ENCODE data around the gene SEC24C.

Gene SEC24C

DNA sequence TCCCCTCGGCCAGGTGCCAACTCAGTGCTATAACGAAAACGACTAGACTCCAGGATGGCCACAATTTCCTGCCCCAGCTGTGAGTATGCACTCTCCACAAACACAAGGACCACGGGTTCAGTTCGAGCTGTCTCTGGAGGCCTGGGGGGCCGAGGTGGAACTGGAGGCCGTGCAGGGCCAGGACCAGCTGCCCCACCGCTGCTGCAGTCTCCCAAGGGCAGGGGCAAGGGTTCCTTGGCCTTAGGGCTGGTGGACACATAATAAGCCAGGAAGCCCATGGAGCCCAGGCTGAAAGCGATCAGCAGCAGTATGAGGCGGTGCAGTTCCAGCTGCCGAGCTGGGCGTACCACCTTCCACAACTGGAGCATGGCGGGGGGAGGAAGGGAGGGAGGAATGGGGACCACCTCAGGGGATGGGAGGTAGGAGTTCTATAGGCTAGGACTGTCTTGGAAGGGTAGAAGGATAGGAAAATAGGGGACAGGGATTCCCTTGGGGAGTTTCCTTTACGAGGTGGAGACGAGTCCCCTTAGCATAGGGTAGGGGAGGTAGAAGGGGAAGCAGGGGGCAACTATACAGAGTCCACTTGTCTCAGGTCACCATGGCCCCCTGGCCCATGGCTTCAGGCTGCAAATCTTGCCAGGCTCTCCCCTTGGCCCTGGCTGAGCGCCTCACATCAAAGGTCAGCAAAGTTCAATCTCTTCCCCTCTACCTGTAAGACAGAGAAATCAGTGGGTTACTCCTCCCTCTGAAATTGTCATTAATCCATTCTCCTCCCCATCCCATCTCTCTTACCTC is 64.0 kb downstream of the SEC24C start:
- no peak for TF ChIP-seq SUZ12 (IDR thresholded peaks at IDR 0.05)
- TF ChIP-seq BHLHE40 (IDR thresholded peaks at IDR 0.05; ENCODE audit: borderline replicate concordance): no peak
- TF ChIP-seq, protein P1, sequence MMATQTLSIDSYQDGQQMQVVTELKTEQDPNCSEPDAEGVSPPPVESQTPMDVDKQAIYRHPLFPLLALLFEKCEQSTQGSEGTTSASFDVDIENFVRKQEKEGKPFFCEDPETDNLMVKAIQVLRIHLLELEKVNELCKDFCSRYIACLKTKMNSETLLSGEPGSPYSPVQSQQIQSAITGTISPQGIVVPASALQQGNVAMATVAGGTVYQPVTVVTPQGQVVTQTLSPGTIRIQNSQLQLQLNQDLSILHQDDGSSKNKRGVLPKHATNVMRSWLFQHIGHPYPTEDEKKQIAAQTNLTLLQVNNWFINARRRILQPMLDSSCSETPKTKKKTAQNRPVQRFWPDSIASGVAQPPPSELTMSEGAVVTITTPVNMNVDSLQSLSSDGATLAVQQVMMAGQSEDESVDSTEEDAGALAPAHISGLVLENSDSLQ (IDR thresholded peaks at IDR 0.05): no peak
- CTCF ChIA-PET: interaction anchor here (0.9 kb wide), 1 partner anchor 34 kb away, joined by 8 read pairs; no protein-coding TSS in a partner anchor
- DNase-seq (ENCODE audit: extremely low spot score): no peak
- POLR2A ChIA-PET: interaction anchor here (1.1 to 1.6 kb wide), 2 partner anchors 22 to 27 kb away, joined by 3 to 5 read pairs; partner anchors contain the start of gene CHCHD1

DNA sequence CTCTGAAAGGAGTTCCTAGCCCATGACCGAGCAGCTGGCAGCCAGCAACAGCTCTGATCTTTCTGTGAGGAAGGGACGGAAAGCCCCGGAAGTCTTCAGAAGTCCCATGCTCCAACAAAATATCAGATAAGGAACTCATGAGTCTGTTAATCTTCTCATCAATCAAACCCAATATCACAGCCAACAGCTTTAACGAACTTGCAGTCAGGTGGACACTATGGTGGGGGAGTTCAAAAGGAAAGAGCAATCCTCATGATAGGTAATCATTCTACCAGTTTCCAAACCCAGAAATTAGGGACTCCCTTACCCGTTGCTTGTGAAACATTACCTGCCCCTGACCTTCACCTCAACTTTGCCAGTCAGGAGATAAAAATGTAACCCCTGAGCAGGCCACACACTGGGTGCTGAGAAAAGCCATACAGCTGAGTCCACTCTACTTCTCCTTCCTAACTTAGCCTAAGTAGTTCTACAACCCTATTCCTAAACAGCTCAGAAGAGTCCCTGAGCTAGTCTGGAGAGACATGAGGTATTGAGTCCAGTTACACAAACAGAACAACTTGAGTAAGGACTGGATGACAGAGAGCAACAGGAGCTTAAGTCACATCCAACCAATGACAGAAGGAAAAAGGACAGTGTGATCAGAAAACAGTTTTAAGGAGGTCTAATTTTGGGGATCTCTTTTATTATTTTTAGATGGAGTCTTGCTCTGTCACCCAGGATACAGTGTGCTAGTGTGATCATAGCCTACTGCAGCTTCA is 65.1 kb downstream of the SEC24C start:
- DNase-seq (ENCODE audit: extremely low spot score): no peak
- TF ChIP-seq L3MBTL2 (conservative IDR thresholded peaks at IDR 0.05) (no peak), ELF4 (IDR thresholded peaks at IDR 0.05) (no peak)
- ChIA-PET CTCF (interaction anchor here (0.9 kb wide), 1 partner anchor 35 kb away, joined by 8 read pairs; no protein-coding TSS in a partner anchor), POLR2A (interaction anchor here (1.2 to 1.6 kb wide), 2 partner anchors 23 to 27 kb away, joined by 5 read pairs; partner anchors contain the start of gene CHCHD1)

DNA sequence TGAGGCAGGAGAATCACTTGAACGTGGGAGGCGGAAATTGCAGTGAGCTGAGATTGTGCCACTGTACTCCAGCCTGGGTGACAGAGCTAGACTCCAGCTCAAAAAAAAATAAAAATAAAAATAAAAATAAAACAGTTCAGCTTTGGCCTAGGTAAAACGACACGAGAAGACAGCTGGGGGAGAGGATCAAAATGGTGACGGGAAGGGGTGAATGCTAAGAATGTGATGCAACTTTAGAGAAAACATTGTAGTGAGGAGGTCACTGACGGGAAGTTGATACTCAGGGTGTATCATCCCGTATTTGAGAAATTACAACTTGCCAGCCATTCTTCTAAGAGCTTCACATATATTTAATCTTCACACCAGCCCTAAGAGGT is 66.2 kb downstream of the SEC24C start:
- ChIA-PET CTCF (no interaction called here), POLR2A (interaction anchor here (0.6 to 1.1 kb wide), 4 partner anchors 17 to 39 kb away, joined by 3 to 5 read pairs (median 4); partner anchors contain the start of gene CHCHD1)
- DNase-seq (ENCODE audit: extremely low spot score): no peak
- TF ChIP-seq SP1 (IDR thresholded peaks at IDR 0.05) (no peak), HDGF (IDR thresholded peaks at IDR 0.05; ENCODE audit: borderline replicate concordance) (no peak), FOXM1 (IDR thresholded peaks at IDR 0.05; ENCODE audit: borderline replicate concordance) (no peak)

DNA sequence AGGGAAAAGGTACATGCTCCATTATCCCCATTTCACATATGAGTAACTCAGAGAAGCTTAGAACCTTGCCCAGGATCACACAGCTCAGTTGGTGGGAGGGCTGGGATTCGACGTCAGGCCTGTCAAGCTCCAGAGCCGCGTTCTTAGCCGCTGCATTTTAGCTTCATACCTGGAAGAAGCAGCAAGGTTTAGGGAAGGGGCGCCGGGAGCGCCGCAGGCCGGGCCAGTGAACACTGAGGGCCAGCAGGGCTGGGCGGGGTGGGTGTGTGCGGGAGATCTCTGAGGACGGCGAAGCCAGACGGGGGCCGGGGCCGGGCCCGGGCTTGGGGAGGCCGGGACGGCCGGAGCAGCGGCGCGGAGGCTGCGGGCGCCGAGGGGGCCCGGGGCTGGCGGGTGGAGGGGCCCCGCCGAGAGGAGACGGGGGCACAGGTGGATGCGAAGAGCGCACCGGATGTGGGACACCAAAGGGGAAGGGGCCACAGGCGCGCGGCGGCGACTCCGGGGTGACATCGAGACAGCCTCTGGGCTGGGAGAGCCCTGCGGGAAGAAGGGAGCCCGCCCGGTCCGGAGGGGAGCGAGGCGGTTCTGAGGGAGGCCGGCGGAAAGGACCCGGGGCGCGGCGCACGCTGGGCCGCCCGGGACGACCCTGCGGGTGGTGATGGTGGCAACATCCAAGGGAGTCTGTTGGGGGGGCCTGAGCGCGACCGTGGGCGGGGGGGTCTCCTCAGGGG is 66.7 kb downstream of the SEC24C start:
- CTCF ChIA-PET: no interaction called here
- TF ChIP-seq SP1 (IDR thresholded peaks at IDR 0.05): no peak
- no peak for TF ChIP-seq ARNT (IDR thresholded peaks at IDR 0.05)
- no peak for TF ChIP-seq SUZ12 (IDR thresholded peaks at IDR 0.05)
- no peak for TF ChIP-seq BHLHE40 (IDR thresholded peaks at IDR 0.05; ENCODE audit: borderline replicate concordance)
- no peak for TF ChIP-seq FOXM1 (IDR thresholded peaks at IDR 0.05; ENCODE audit: borderline replicate concordance)
- no peak for TF ChIP-seq NFRKB (IDR thresholded peaks at IDR 0.05)
- POLR2A ChIA-PET: interaction anchor here (0.6 to 1.1 kb wide), 4 partner anchors 17 to 39 kb away, joined by 3 to 5 read pairs (median 4); partner anchors contain the start of gene CHCHD1
- DNase-seq (ENCODE audit: extremely low spot score): peak; percentile 30

DNA sequence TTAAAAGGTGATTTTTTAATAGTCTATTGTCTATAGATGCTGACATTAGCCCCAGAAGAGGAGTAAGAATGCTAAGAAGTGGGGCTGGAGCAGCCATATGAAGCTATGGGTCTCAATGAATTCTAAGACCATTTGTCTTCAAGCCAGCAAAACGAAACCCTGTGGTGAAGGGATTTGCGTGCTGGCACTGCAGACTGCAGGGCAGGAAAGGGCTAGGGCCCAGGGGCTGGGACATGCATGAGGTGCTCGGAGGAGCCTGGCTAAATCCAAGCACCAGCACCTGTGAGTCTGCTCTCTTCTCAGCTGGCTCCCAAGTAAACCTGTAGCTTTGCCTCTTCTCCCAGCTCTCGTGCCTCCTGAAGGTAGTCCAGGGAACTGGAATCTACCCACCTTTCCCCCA is 68.5 kb downstream of the SEC24C start:
- POLR2A ChIA-PET: no interaction called here
- CTCF ChIA-PET: no interaction called here
- no peak for TF ChIP-seq L3MBTL2 (conservative IDR thresholded peaks at IDR 0.05)
- TF ChIP-seq FOXK2 (IDR thresholded peaks at IDR 0.05): no peak
- TF ChIP-seq SP1 (IDR thresholded peaks at IDR 0.05): no peak
- TF ChIP-seq, protein P1 (IDR thresholded peaks at IDR 0.05): no peak
- no peak for TF ChIP-seq FOXM1 (IDR thresholded peaks at IDR 0.05; ENCODE audit: borderline replicate concordance)
- TF ChIP-seq BHLHE40 (IDR thresholded peaks at IDR 0.05; ENCODE audit: borderline replicate concordance): no peak
- TF ChIP-seq ZNF384 (IDR thresholded peaks at IDR 0.05): no peak
- TF ChIP-seq ARNT (IDR thresholded peaks at IDR 0.05): no peak
- TF ChIP-seq FOXA1 (IDR thresholded peaks at IDR 0.05): no peak
- no peak for TF ChIP-seq CTBP1 (IDR thresholded peaks at IDR 0.05; ENCODE audit: borderline replicate concordance)
- no peak for DNase-seq (ENCODE audit: extremely low spot score)

DNA sequence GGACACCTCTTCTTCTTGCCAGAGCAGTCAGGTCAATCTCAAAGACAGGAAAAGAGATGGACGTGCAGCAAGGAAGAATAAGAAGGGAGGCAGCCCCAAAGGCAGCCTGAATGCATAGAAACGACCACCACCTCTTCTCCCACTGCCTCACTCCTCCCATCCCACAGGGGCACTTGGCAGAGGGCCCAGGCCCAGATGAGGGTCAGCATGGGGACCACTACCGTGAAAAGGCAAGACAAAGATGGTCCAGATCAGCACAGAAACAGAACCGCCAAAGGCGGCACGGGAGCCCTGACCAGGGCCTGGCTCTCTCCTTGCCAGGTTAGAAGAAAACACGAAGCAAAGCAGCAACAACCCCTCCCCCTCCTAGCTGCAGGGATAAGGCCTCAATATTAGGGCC is 69.2 kb downstream of the SEC24C start:
- no peak for TF ChIP-seq HDGF (IDR thresholded peaks at IDR 0.05; ENCODE audit: borderline replicate concordance)
- TF ChIP-seq L3MBTL2 (conservative IDR thresholded peaks at IDR 0.05): no peak
- TF ChIP-seq SP1 (IDR thresholded peaks at IDR 0.05): no peak
- TF ChIP-seq ELF4 (IDR thresholded peaks at IDR 0.05): no peak
- no peak for TF ChIP-seq FOXA1 (IDR thresholded peaks at IDR 0.05)
- TF ChIP-seq BHLHE40 (IDR thresholded peaks at IDR 0.05; ENCODE audit: borderline replicate concordance): no peak
- TF ChIP-seq ARNT (IDR thresholded peaks at IDR 0.05): no peak
- no peak for TF ChIP-seq FOXK2 (IDR thresholded peaks at IDR 0.05)
- TF ChIP-seq FOXM1 (IDR thresholded peaks at IDR 0.05; ENCODE audit: borderline replicate concordance): no peak
- no peak for TF ChIP-seq LEF1 (IDR thresholded peaks at IDR 0.05; ENCODE audit: borderline replicate concordance)
- no peak for TF ChIP-seq TARDBP (IDR thresholded peaks at IDR 0.05)
- no peak for TF ChIP-seq ZNF384 (IDR thresholded peaks at IDR 0.05)
- TF ChIP-seq, protein P1 (IDR thresholded peaks at IDR 0.05): no peak
- no peak for TF ChIP-seq CTBP1 (IDR thresholded peaks at IDR 0.05; ENCODE audit: borderline replicate concordance)
- no peak for TF ChIP-seq NFRKB (IDR thresholded peaks at IDR 0.05)
- TF ChIP-seq SUZ12 (IDR thresholded peaks at IDR 0.05): no peak
- no peak for DNase-seq (ENCODE audit: extremely low spot score)
- CTCF ChIA-PET: no interaction called here
- POLR2A ChIA-PET: no interaction called here
